Prostate gland (tissue), 2 donors: ENCODE data around the gene FOXE3.

Source experiments
- POLR2A ChIP-seq: fragments of 450-650 bp; IDR thresholded peaks from one replicate; pipeline ENCODE4 v1.6.1; 2016; ENCODE audit warnings: antibody characterized with exemption, mild to moderate bottlenecking
- TF ChIP-seq, protein P1 (sequence below), 4 experiments: fragments of 200-600 bp in 2 of 4; fragments of 450-650 bp in 2 of 4; sonication (generic) in 2 of 4; IDR thresholded peaks; 1 replicate in 3 of 4; 2 replicates in 1 of 4; pipeline ENCODE4 v1.5.1; 2016 to 2019; ENCODE audit warnings: antibody characterized with exemption in 4 of 4, mild to moderate bottlenecking in 2 of 4, moderate library complexity in 2 of 4

GRCh38 chr1:47452426-47452825, 36.3 kb downstream of the FOXE3 start:
- TF ChIP-seq, protein P1, sequence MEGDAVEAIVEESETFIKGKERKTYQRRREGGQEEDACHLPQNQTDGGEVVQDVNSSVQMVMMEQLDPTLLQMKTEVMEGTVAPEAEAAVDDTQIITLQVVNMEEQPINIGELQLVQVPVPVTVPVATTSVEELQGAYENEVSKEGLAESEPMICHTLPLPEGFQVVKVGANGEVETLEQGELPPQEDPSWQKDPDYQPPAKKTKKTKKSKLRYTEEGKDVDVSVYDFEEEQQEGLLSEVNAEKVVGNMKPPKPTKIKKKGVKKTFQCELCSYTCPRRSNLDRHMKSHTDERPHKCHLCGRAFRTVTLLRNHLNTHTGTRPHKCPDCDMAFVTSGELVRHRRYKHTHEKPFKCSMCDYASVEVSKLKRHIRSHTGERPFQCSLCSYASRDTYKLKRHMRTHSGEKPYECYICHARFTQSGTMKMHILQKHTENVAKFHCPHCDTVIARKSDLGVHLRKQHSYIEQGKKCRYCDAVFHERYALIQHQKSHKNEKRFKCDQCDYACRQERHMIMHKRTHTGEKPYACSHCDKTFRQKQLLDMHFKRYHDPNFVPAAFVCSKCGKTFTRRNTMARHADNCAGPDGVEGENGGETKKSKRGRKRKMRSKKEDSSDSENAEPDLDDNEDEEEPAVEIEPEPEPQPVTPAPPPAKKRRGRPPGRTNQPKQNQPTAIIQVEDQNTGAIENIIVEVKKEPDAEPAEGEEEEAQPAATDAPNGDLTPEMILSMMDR (IDR thresholded peaks at IDR 0.05) = no peak
- no peak for TF ChIP-seq POLR2A
